Endothelial cell (in vitro differentiated cells): Measurements from ENCODE around the gene PLIN1. TPM values are rescaled to one million over a fixed set of nuclear protein-coding genes. Genes with fewer than 3 reads are reported as not detected.

Experiments used
- DNase-seq: peaks from one replicate; pipeline ENCODE4 v3.0.0; 2021; ENCODE audit warnings: low spot score
- H3K27ac Mint-ChIP-seq: one replicate; pipeline ENCODE4 v1.8.0; 2021; ENCODE audit warnings: mixed read lengths, inconsistent platforms; ENCODE audit not compliant: unreplicated experiment
- H3K27me3 Mint-ChIP-seq: one replicate; pipeline ENCODE4 v1.8.0; 2021; ENCODE audit warnings: mild to moderate bottlenecking, moderate library complexity, mixed read lengths, inconsistent platforms; ENCODE audit not compliant: unreplicated experiment
- H3K36me3 Mint-ChIP-seq: one replicate; pipeline ENCODE4 v1.8.0; 2021; ENCODE audit warnings: mild to moderate bottlenecking, low read depth, mixed read lengths, inconsistent platforms; ENCODE audit not compliant: unreplicated experiment
- H3K4me1 Mint-ChIP-seq: one replicate; pipeline ENCODE4 v1.8.0; 2021; ENCODE audit warnings: mild to moderate bottlenecking, mixed read lengths, inconsistent platforms; ENCODE audit not compliant: unreplicated experiment
- H3K4me3 Mint-ChIP-seq: one replicate; pipeline ENCODE4 v1.8.0; 2021; ENCODE audit warnings: mild to moderate bottlenecking, mixed read lengths, inconsistent platforms; ENCODE audit not compliant: unreplicated experiment
- H3K9me3 Mint-ChIP-seq: one replicate; pipeline ENCODE4 v1.8.0; 2021; ENCODE audit warnings: mixed read lengths, inconsistent platforms; ENCODE audit not compliant: unreplicated experiment
- total RNA-seq: library from RNA; stranded (reverse); fragmentation: NEBNext Ultra II Directional; extraction: Animal tissue kit (Norgen Biotek cat#: 25700); gene quantifications from one replicate; pipeline ENCODE4 v1.2.1, GENCODE V29; 2021; ENCODE audit not compliant: unreplicated experiment
- TF ChIP-seq, protein P1 (sequence below): fragments of 200-600 bp; sonication (generic); IDR thresholded peaks from one replicate; pipeline ENCODE4 v1.5.0; 2021; ENCODE audit warnings: antibody characterized with exemption; ENCODE audit not compliant: unreplicated experiment

The PLIN1 gene
- total RNA-seq, 1 donor from 2014 or later = 0.64 TPM

DNA sequence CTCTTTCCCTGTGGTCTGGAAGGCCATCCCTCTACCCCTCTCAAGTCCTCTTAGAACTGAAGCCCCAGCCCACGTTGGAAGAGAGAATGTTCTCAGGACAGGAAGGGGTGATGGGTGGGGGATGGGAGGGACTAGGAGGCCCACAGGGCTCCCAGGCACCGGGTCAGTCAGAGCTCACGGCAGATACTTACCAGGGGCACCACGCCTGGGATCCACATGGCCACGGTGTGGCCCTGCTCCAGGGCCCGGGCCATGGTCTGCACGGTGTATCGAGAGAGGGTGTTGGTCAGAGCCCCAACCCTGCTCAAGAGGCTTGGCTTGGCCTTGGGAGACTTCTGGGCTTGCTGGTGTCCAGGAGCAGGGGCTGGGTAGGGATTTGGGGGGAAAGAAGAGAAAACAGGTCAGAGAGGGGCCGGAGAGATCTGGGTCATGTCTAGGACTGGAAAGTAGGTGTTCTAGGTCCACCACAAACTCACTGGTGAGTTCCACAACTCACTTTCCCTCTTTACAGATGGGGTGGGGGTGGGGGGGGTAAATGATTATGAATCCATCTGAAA is 9.8 kb downstream of the PLIN1 start:
- H3K27ac Mint-ChIP-seq = no peak overlapping the region
- H3K27me3 Mint-ChIP-seq = peaks cover 5% of the 10 kb centered on the region
- peaks cover 7% of the 10 kb centered on the region for H3K36me3 Mint-ChIP-seq
- H3K9me3 Mint-ChIP-seq = no peaks in the 10 kb centered on the region
- no peak overlapping the region for H3K4me3 Mint-ChIP-seq
- H3K4me1 Mint-ChIP-seq = no peaks in the 10 kb centered on the region
- no peak for DNase-seq
- TF ChIP-seq, protein P1, sequence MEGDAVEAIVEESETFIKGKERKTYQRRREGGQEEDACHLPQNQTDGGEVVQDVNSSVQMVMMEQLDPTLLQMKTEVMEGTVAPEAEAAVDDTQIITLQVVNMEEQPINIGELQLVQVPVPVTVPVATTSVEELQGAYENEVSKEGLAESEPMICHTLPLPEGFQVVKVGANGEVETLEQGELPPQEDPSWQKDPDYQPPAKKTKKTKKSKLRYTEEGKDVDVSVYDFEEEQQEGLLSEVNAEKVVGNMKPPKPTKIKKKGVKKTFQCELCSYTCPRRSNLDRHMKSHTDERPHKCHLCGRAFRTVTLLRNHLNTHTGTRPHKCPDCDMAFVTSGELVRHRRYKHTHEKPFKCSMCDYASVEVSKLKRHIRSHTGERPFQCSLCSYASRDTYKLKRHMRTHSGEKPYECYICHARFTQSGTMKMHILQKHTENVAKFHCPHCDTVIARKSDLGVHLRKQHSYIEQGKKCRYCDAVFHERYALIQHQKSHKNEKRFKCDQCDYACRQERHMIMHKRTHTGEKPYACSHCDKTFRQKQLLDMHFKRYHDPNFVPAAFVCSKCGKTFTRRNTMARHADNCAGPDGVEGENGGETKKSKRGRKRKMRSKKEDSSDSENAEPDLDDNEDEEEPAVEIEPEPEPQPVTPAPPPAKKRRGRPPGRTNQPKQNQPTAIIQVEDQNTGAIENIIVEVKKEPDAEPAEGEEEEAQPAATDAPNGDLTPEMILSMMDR = no peak

DNA sequence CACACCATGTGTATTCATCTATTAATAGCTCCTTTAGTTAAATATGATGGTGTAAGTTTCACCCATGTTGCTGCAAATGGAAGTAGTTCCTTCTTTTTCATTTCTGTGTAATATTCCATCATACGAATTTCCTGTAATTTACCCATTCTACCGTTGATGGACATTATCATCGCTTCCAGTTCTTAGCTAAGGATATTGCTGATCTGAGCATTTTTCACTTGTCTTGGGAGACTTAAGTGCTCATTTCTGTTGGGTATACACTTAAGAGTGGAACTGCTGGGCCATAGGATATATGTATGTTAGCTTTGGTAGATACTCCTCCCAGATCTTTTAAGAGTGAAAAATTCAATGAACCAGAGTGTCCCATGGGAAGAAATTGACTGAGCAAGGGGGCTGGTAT is 11.0 kb downstream of the PLIN1 start:
- peaks cover 7% of the 10 kb centered on the region for H3K27me3 Mint-ChIP-seq
- no peaks in the 10 kb centered on the region for H3K9me3 Mint-ChIP-seq
- TF ChIP-seq, protein P1 = no peak
- no peak overlapping the region for H3K4me3 Mint-ChIP-seq
- no peak for DNase-seq
- no peaks in the 10 kb centered on the region for H3K36me3 Mint-ChIP-seq
- H3K27ac Mint-ChIP-seq = no peak overlapping the region
- no peaks in the 10 kb centered on the region for H3K4me1 Mint-ChIP-seq

DNA sequence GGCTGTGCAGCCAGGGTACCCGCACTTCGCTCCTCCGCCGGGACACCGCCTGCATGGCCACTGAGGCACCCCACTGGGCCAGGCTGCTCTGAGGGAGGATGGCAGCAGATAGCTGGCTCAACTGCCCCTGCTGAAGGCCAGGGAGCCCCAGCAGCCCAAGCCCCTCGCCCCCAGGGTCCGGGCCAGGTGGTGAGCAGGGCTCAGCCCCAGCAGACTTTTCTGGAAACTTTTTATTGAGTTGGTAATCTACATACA is 11.5 kb downstream of the PLIN1 start:
- peaks cover 8% of the 10 kb centered on the region for H3K27me3 Mint-ChIP-seq
- no peaks in the 10 kb centered on the region for H3K36me3 Mint-ChIP-seq
- peaks cover 3% of the 10 kb centered on the region for H3K4me1 Mint-ChIP-seq
- DNase-seq = no peak
- TF ChIP-seq, protein P1 = no peak
- no peak overlapping the region for H3K4me3 Mint-ChIP-seq
- no peak overlapping the region for H3K27ac Mint-ChIP-seq
- H3K9me3 Mint-ChIP-seq = no peaks in the 10 kb centered on the region

DNA sequence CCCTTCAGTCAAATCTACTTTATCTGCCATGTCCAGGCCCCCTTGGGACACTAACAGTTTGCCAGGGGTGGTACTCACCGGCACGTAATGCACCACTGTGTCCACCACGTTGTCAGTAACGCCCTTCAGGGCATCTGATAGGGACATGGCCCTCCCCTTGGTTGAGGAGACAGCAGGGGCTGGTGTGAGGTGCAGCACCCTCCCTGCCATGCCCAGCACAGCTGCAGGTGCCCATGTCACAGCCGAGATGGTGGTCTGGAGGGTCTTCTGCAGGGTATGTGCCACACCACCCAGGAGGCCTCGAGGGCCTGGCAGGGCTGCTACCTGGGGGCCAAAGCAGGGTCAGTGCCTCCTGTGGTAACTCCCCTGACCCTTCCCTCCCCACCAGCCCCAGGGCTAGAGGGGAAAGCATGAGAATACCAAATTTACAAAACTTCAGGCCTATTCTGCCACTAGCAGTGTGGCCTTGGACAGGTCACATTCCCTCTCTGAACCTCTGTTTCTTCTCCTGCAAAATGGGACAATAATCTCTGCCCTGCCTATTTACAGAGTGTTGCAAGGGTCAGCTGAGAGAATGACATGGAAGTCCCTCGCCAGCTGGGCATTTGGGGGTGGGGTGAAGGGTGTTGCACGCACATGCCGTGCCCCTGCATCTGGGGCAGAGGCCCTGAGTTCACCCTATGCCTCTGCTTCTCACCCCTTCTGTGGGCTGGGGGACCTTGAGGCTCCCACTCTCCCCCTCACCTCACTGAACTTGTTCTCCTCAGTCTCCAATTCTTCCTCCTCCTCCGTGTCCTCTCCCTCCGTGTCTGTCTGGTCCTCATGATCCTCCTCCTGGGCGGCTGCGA is 12.1 kb downstream of the PLIN1 start:
- H3K36me3 Mint-ChIP-seq = no peaks in the 10 kb centered on the region
- H3K9me3 Mint-ChIP-seq = no peaks in the 10 kb centered on the region
- H3K4me1 Mint-ChIP-seq = peaks cover 5% of the 10 kb centered on the region
- H3K27ac Mint-ChIP-seq = no peak overlapping the region
- peaks cover 10% of the 10 kb centered on the region for H3K27me3 Mint-ChIP-seq
- no peak for DNase-seq
- H3K4me3 Mint-ChIP-seq = no peak overlapping the region
- TF ChIP-seq, protein P1 = no peak

DNA sequence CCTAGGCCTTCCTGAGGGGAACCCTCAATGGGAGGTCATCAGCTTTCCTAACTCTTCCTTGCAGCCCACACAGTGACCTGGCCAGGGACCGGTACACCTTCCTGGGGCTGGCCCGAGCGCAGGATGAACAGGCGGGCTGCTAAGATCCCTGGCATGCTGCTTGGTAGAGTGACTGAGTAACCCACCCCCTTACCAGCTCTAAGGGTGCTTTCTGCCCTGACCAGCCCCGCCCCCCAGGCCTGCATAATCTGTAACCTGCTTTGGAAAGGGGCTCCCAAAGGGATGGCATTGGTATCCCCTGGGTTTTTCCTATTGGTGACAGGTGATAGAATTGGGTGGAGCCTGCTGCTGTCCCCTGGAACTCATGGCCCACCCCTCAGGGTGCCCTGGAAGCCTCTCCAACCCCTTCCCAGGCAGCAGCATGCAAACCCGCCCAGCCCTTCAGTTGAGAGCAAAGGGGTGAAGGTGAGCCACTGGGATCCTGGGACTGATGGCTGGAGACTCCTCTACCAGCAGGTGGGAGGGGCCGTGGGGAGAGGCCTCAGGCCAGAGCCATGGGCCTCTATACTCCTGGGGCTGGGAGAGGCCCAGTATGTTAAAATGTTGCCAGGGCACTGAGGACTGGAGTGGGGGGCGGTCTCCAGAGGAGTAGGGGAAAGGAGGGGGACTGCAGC is 12.8 kb downstream of the PLIN1 start:
- TF ChIP-seq, protein P1 = no peak
- Mint-ChIP-seq H3K27me3 (peaks cover 10% of the 10 kb centered on the region), H3K4me3 (no peak overlapping the region), H3K4me1 (peaks cover 5% of the 10 kb centered on the region), H3K36me3 (no peaks in the 10 kb centered on the region), H3K9me3 (no peaks in the 10 kb centered on the region), H3K27ac (no peak overlapping the region)
- DNase-seq = no peak
